ENCODE results near the gene NEDD4L.

GRCh38 chr18:58447402-58448095 is 403.5 kb downstream of the NEDD4L start:
- TF ChIP-seq, protein P1, sequence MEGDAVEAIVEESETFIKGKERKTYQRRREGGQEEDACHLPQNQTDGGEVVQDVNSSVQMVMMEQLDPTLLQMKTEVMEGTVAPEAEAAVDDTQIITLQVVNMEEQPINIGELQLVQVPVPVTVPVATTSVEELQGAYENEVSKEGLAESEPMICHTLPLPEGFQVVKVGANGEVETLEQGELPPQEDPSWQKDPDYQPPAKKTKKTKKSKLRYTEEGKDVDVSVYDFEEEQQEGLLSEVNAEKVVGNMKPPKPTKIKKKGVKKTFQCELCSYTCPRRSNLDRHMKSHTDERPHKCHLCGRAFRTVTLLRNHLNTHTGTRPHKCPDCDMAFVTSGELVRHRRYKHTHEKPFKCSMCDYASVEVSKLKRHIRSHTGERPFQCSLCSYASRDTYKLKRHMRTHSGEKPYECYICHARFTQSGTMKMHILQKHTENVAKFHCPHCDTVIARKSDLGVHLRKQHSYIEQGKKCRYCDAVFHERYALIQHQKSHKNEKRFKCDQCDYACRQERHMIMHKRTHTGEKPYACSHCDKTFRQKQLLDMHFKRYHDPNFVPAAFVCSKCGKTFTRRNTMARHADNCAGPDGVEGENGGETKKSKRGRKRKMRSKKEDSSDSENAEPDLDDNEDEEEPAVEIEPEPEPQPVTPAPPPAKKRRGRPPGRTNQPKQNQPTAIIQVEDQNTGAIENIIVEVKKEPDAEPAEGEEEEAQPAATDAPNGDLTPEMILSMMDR (IDR thresholded peaks at IDR 0.05): no peak
- peak; percentile 46 to 82 (median 66) for TF ChIP-seq POLR2AphosphoS5 (IDR thresholded peaks at IDR 0.05)
- TF ChIP-seq EP300 (IDR thresholded peaks at IDR 0.05): no peak

All from sigmoid colon (tissue), 4 donors.